Measurements from ENCODE around the gene RTN4RL1.

Gene RTN4RL1

DNA sequence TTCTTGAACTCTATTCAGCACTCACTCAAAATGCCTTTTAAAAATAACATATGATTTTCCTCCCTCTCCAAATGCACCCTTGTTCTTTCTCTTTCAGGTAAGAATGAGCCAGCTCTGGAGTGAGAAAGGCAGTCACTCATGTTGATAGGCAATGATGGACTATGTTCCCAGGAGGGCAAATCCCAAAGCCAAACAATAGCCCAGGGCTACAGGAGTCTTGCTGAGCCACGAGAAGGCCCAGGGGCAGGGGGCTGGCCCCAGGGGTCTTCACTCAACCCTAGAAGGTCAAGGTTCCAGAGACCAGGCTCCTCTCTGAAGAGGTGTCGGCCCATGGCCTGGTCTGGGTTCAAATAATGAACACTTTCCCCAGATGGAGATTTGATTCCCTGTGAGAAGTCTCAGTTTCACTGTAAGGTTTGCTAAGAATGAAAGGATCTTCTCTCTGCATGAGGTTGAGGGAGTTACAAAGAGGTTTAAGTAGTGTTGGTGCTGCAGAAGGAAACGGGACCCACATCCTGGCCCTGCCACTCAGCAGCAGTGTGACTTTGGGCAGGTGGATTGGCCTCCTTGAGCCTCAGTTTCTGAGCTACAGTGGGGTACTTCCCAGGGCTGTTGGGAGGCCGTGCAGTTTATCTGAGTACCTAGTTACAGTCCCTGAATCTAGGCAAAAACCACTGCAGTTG, 49.0 kb downstream of the RTN4RL1 start:
- DNase-seq: peak in 1 of 5 experiments; percentile 72

DNA sequence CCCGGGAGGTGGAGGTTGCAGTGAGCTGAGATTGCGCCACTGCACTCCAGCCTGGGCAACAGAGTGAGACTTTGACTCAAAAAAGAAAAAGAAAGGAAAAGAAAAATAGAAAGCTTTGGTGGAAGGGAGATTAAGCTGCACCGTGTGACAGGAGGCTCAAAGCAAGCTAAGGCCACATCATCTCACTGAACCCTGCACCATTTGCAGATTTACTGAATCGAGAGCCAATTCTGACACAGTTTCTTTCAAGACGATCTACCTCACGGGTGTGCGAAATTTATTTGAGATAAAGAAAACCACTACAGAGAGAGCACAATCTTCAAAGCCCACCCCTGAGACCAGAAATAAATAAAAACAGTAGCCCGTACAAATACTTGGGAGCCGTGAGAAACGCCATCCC, 49.6 kb downstream of the RTN4RL1 start:
- peak in 1 of 5 experiments; percentile 41 for DNase-seq

DNA sequence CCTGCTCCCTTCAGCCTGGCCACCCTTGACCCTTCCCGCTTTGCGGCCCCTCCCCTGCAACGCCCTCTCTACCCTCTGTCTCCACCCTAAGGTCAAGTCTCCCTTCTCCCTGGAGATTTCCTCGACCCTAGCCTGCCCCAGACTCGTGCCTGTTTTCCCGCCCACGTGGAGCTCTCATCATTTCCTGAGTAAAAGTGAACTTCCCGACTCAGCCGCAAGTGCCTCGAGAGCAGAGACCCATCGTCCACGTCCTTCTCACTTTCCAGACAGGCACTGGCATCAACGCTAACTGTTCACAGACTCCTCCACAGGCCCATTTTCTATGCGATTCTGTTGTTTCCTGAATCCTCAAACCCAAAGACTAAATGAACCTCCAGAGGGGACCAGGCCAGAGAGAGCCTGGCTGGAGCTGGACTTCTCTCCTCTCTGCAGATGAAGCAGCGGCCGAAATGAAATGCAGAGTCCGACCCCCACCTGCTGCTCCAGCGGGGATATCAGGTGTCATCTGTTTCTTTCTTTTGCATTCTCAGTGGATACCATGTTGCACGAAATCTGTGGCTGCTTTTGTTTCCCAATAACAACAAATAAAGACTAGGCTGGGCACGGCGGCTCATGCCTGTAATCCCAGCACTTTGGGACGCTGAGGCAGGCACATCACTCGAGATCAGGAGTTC, 52.5 kb downstream of the RTN4RL1 start:
- DNase-seq: no peak

DNA sequence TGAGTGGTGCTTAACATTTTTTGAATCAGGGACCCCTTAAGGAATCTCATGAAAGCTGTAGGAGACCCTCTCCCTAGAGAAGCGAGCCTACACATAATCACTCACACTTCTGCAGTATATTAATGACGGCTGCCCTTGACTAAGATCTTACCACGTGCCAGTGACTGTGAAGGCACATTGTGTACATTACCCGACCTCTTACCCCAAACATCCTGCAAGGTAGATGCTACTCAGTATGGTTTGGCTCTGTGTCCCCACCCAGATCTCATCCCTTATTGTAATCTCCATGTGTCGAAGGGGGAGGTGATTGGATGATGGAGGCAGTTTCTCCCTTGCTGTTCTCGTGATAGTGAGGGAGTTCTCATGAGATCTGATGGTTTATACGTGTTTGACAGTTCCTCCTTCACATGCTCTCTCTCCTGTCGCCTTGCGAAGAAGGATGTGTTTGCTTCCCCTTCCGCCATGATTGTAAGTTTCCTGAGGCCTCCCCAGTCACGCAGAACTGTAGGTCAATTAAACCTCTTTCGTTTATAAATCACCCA, 54.2 kb downstream of the RTN4RL1 start:
- no peak for DNase-seq

DNA sequence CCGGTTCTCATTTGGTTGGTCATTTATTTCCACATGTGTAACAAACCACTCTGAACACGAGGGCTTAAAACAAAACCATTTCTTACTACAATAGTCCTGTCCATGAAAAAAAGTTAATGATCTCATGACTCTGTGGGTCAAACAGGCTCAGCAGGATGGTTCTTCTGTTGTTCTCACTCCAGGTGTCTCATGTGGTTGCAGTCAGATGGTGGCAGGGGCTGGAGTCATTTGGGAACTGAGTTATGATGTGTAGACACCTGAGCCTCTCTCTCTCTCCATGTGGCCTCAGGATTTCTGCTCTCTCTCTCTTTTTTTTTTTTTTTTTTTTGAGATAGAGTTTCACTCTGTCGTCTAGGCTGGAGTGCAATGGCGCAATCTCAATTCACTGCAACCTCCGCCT, 55.4 kb downstream of the RTN4RL1 start:
- DNase-seq: no peak

DNA sequence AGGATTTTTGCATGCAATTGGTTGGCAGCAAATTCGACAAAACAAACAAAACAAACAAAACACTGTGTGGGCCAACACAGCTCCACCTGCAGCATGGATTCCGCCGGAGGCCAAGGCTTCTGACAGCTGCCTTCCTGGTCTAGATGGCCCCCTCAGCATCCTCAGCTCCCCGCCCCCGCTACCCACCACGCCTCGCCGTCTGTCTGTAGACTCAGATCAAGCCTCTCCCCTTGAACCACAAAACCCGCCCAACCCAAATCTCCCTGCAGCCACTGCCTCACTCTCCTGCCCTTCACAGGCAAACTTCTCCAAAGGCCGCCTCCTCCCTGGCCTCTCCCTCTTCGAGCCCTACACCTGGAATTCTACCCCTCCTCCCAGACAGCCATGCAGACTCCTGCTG, 57.9 kb downstream of the RTN4RL1 start:
- DNase-seq: no peak

DNA sequence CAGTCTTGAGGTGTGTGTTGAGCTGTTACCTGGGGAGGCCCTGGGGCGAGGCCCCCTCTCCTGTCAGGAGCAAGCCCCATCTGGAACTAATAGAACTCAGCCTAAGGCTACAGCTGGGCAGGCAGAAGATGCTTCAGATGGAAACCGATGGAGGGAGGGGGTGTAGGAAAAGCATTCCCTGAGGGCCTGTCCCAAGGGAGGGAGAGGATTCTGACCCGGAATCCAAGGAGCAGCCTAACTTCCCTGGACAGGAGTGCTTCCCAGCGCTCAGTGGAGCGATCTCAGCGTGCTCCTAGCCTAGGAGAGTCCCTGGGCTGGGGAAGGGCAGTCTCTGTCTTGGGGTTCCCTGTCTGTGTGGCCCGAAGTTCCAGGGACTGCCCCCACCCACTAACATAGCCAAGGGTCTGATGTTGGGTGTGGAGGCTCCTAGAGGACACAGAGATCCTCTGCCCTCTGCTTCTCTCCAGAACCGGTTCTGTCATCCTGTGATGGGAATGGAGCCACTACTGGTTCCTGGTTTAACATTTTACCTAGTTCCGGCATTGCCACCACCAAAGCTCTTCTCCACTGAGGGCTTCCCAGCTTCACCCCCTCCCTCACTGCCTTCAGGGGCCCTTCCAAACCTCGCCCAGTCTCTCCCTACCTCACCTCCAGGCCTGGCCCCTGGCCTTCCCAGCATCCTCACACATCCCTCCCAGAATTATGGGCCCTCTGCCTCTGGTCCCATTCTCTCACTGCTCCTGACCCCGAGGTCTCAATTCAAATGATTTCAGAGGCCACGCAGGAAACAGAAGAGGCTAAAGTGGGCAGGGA, 58.7 kb downstream of the RTN4RL1 start:
- DNase-seq: no peak

DNA sequence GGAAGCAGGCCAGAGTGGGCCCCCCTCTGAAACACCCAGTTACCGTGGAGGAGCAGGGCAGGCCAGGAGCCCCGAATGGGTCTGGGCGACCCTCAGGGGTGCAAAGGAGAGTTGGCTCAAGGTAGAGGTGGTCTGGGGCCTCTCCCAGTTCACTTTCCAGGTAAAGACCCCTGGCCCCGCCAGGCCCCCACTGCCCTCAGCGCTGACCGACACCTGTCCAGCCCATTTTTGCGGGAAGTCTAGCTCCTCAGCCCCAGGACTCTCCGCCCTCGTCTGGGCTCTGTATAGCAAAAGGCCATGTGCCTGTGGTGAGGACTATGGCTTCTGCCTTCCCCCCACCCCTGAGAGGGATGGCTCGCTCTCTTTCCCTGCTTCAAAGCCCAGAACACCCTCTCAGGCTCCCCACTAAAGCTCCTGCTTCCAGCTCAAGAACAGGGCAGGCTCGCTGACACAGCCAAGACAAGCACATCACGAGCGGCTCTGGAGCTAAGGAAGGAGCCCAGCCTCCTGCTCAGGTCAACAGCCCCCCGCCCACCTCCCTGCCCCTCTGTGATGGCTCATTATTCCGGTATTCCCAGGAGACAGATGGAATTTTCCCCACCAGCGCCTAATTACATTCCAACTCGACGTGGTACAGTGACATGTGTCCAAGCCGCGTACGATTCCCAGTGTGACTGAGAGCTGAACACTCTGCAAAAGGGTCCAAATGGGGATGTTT, 59.4 kb downstream of the RTN4RL1 start:
- DNase-seq: no peak

DNA sequence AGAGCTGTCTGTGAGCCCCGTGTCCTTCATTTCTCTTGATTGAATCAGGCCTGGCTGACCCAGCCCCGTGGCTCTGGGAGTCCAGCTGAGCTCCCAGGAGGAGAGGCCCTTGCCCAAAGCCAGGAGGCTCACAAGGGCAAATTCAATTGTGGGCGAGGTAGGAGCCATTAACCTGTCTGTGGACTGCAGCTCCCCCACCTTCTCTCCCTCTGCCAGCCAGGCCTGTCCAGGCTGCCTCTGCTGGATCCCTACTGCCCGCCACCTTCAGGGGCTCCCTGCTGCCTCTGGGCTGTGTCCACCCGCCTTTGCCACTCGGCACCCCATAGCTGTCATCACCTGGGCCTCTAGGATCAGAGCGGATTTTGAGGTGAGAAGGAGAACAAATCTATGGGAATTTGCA, 61.9 kb downstream of the RTN4RL1 start:
- DNase-seq: no peak

DNA sequence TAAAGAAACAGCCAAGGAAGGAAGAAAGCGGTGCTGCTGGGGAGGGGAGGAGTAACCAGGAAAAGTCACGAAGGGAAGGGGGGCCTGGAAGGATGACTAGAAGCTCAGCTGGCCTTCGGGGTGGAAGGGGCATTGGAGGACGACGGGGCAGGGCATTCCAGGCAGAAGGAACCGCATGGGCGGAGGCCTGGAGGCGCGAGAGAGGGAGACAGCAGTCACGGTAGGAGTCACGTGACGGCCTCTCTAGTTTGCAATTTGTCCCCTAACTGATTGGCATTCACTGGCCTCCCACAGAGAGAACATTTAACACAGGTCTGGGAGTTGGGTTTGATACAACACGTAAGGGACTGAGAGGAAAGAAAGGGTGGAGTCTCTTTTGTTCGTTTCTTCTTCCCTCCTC, 63.9 kb downstream of the RTN4RL1 start:
- no peak for DNase-seq

DNA sequence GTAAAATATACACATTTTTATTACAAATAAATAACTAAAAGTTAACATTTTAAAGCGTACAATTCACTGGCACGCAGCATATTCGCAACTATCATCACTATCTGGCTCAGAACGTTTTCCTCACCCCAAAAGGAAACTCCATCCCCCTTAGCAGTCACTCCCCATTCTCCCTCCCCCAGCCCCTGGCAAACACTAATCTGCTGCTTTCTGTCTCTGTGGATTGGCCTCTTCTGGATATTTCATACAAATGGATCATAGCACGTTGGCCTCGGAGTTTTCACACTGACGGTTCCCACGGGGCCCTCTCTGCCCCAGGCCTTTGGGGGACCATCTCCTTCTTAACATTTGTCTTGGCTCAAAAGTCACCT, 64.6 kb downstream of the RTN4RL1 start:
- DNase-seq: no peak

DNA sequence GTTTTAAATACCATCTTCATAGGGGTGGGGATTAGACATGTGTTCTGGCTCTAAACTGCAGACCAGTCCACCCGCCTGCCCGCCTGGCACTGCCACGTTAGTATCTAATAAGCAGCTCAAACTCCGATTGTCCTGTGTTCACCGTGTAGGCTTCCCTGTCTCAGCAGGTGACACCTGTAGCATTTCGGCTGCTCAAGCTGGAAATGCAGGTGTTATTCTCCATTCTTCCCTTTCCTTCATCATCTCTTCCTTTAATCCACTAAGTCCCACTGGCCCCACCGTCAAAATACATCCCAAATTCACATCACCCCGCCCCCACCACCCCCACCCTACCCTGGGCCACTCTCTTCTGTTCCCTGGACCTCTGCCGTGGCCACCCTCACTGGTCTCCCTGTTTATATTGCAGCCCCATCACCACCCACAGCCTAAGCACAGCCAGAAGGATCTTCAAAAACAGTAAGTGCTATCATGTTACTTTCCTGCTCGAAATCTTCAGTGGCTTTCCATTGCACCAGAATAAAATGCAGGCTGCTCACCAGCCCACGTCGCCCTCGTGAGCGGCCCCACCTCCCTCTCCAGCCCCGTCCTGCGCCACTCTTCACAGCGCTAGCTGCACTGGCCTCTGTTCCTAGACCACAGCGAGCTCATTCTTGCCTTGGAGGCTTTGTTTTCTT, 65.1 kb downstream of the RTN4RL1 start:
- no peak for DNase-seq

DNA sequence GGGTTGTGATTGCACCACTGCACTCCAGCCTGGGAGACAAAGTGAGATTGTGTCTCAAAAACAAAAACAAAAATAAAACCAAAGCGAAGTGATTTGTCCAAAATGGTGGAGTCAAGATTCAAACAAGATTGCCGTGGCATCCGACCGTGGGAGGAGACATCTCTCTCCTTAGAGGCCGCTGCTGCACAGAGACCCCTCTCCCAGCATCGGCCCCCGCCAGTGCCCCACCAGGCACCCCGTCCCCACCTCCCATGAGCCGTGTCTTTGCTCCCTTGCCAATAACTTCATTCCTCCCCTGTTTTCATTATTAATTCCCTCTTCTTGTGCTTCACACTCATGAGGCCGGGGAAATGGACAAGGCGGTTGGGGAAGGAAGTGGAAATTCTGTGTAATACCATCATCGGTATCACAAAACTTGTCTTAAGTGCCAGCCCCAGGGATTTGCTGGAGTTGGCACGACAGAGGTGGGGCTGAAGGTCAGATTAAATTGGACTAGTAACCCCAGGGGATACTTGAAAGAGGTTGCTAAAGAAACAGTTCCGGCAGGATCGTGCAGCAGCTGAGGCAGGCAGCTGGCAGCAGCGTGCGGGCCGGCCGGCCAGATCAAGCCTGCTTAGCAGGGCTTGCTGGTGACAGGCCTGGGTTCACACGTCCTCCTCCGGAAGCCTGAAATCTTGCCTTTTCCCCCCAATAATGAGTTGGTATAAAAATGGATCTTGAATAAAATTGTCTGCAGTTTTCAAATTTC, 66.8 kb downstream of the RTN4RL1 start:
- DNase-seq: no peak

DNA sequence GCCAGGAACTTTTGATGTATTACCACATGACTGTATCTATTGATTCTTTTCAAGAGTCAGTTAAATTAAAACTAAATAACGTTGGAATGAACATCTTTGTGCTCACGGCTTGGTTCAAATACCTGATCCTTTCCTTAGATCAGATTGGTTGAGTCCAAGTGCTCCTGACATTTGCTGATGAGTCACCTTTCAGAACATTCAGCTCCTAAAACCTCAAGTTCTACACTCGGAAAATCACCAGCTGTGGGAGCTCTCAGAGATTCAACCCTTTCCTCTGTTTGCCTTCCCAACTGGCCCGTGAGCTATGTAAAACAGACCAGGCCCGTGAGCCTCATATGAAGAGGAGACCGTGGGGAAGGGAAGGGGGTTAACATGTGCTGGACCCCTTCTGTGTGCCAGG, 68.1 kb downstream of the RTN4RL1 start:
- DNase-seq: no peak

DNA sequence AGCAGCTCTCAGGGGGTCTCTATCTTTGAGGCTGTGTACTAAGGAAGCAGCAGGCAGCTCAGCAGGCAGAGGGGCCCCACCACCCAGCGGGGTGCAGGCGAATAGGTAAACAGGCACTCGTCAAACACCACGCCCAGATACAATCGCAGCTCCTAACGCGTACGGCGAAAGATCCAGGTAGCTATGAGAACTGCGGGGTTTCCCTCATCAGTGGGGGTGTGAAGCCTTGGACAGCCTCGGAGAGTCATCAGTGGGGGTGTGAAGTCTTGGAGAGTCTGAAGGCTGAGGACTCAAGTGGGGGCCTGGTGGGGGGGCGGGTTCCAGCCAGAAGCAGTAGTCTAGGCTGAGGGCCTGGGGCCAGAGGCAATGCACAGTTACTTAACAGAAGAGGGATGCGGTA, 69.0 kb downstream of the RTN4RL1 start:
- DNase-seq: no peak

DNA sequence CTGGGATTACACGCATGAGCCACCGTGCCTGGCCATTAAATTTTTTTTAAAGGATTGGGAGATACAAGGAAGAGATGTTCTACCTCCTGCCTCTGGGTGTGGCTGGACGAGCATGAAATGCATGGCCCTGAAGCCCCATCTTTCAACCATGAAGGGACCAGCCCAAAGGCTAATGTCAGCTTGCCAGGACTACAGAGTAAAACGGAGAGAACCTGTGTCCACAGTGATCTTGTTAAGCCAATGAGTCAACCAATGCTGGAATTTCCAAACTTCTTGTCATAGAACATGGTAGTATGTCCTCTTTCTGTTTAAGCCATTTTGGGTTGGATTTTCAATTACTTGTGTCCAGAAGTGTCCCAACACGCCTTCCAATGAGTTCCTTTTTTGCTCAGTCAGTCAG, 71.3 kb downstream of the RTN4RL1 start:
- DNase-seq: no peak

DNA sequence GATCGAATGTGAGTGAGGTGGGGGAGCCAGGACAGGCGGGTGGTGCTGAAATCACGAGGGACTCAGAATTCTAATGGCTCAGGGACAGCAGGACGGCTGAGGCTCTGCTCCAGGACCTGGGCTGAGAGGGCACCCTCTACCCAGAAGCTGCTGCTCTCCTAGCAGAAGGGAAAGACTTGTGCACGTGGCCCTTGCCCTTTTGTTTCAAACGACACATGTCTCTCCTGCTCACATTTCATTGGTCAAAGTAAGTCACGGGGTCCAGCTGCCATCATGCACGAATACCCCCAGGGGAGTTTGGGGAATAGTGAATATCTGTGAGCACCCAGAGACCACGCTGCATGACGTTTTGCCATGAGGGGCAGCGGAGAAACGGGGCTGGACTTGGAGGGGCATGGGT, 73.2 kb downstream of the RTN4RL1 start:
- DNase-seq: no peak

DNA sequence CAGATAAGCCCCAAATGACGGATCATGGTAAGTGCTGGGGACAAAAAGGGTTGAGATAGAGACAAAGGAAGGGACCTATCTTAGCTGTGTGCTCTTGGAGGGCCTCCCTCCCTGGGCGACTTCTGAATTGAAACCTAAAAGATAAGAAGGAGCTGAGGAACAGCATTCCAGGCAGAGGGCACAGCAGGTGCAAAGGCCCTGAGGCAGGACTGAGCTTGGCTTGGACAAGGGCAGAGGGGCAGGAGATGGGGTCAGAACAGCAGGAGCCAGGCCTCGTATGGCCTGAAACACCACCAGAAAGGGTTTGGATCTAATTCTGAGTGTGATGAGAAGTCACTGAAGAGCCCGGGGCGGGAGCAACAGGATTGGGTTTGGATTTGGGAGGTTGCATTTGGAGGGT, 75.4 kb downstream of the RTN4RL1 start:
- DNase-seq: no peak

DNA sequence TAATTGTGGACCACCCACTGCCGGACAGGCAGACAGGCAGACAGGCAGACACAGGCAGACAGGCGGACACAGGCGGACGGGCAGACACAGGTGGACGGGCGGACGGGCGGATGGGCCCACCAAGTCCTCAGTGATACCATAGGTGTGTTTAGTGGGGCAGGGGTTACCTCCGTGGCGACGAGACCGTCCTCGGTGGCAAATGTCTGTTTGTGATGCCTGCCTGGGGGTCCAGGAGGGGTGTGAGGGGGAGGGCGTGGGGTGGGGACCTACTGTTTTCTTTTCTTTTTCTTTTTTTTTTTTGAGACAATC, 76.7 kb downstream of the RTN4RL1 start:
- no peak for DNase-seq

DNA sequence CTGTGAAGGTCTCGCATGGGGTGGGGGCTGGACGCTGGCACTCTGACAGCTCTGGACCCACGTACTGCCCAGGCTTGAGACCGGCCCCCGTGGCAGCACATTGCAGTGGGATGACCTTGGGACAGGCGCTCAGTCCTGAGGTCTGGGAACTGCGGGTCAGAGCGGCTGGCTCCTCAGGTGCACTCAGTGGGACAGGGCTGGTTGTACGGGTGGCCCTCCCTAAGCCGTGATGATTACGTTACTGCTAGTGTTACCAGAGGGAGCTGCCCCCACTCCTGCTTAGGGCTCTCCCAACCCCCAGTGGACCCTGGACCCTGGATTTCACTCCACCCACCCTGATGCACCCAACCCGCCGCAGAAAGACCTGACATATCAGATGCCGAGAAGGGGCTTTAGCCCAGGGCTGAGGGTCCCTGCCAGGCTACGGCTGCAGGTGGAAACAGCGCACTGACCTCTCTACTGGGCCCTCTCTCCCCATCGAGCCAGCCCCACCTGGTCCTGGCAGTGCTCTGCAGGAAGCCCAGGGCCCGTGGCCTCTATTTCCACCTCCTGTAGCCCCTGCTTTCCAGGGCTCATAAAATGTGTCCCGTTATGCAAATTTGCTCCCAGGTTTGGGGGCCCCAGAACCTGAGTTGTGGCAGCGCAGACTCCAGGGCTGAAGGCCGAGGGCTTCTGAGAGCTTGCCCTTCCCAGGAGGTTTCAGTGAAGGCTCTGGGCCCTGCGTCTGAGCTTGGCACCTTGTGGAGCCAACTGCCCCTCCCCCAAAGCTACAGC, 77.2 kb downstream of the RTN4RL1 start:
- no peak for DNase-seq

DNA sequence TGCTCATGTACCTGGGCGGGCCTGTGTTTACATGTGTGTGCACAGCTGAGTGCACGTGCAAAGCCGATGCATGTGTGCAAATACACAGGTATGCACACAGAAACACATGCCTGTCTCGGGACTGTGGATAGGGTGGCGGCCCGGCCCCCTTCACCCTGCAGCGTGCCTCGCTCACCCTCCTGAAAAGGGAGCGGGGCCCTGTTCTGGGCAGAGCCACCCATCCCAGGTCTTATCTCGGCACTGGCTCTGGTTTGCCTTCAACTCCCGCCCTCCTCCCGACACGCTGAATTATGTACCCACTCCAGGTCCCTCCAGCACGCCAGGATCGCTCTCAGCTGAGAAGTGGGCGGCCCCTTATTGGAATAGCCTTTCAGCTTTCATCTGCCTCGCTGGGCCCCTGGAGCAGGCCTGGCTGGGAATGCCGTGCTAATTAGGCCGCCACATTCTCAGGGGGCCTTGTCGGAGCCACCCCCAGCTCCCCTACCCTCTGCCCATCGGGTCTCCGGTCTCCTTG, 77.8 kb downstream of the RTN4RL1 start:
- no peak for DNase-seq
